OCI-LY1 (cell line): Measurements from ENCODE around the gene CD164L2.

Experiments used
- H2AFZ ChIP-seq: fragments of 200-600 bp; sonication (generic), shearing (Covaris generic); 2 replicates; pipeline ENCODE4 v1.6.0; 2014; ENCODE audit warnings: antibody characterized with exemption, mild to moderate bottlenecking, low read length
- H3F3A ChIP-seq: fragments of 200-600 bp; sonication (generic), shearing (Covaris generic); 2 replicates; pipeline ENCODE4 v1.6.0; 2014; ENCODE audit warnings: mild to moderate bottlenecking, antibody characterized with exemption, low read length, moderate library complexity; ENCODE audit not compliant: insufficient read depth
- H3K27ac ChIP-seq: fragments of 200-600 bp; sonication (generic); 2 replicates; pipeline ENCODE4 v1.5.1; 2014; ENCODE audit warnings: low read length, mixed run types, mild to moderate bottlenecking, low read depth; ENCODE audit not compliant: poor library complexity, severe bottlenecking
- H3K27me3 ChIP-seq: fragments of 200-600 bp; sonication (generic); 2 replicates; pipeline ENCODE4 v1.6.0; 2014; ENCODE audit warnings: antibody characterized with exemption, mild to moderate bottlenecking, low read length, moderate library complexity; ENCODE audit not compliant: insufficient read depth
- H3K36me3 ChIP-seq: fragments of 200-600 bp; sonication (generic); 2 replicates; pipeline ENCODE4 v1.6.1; 2014; ENCODE audit warnings: mild to moderate bottlenecking, antibody characterized with exemption, low read length, moderate library complexity, mixed read lengths; ENCODE audit not compliant: insufficient read depth
- H3K4me1 ChIP-seq: fragments of 200-600 bp; sonication (generic); 2 replicates; pipeline ENCODE4 v1.5.1; 2014; ENCODE audit warnings: mild to moderate bottlenecking, low read length, moderate library complexity; ENCODE audit not compliant: insufficient read depth, severe bottlenecking
- H3K4me2 ChIP-seq: fragments of 200-600 bp; sonication (generic), shearing (Covaris generic); 2 replicates; pipeline ENCODE4 v1.6.1; 2014; ENCODE audit warnings: low read length
- H3K4me3 ChIP-seq: fragments of 200-600 bp; sonication (generic); 2 replicates; pipeline ENCODE4 v1.5.1; 2014; ENCODE audit warnings: low read length, low read depth, mild to moderate bottlenecking, mixed read lengths; ENCODE audit not compliant: poor library complexity, severe bottlenecking
- H3K79me2 ChIP-seq: fragments of 200-600 bp; shearing (Covaris generic); 2 replicates; pipeline ENCODE4 v1.6.1; 2016; ENCODE audit warnings: mixed run types, low read length, mixed read lengths; ENCODE audit not compliant: insufficient read depth
- H3K9ac ChIP-seq: fragments of 200-600 bp; sonication (generic), shearing (Covaris generic); 2 replicates; pipeline ENCODE4 v1.6.1; 2014; ENCODE audit warnings: mild to moderate bottlenecking, low read length, mixed read lengths
- H3K9me2 ChIP-seq: fragments of 200-600 bp; sonication (generic), shearing (Covaris generic); 2 replicates; pipeline ENCODE4 v1.6.1; 2014; ENCODE audit warnings: low read depth, mild to moderate bottlenecking, low read length, mixed read lengths
- H3K9me3 ChIP-seq: fragments of 200-600 bp; shearing (Covaris generic); 2 replicates; pipeline ENCODE4 v1.6.1; 2014; ENCODE audit warnings: low read length, mixed read lengths
- H4K20me1 ChIP-seq: fragments of 200-600 bp; sonication (generic), shearing (Covaris generic); 2 replicates; pipeline ENCODE4 v1.6.0; 2016; ENCODE audit warnings: mild to moderate bottlenecking, low read length; ENCODE audit not compliant: insufficient read depth
- EZH2 ChIP-seq: fragments of 200-600 bp; sonication (generic), shearing (Covaris generic); IDR thresholded peaks from 2 replicates; pipeline ENCODE4 v1.8.0; 2017; ENCODE audit warnings: borderline replicate concordance, mixed run types, mild to moderate bottlenecking, antibody characterized with exemption, low read length, moderate library complexity, mixed read lengths
- TF ChIP-seq, protein P1 (sequence below): fragments of 200-600 bp; sonication (generic), shearing (Covaris generic); IDR thresholded peaks from 2 replicates; pipeline ENCODE4 v1.5.1; 2017; ENCODE audit warnings: mild to moderate bottlenecking, antibody characterized with exemption, low read length, moderate library complexity, mixed read lengths

CD164L2 gene

GRCh38 chr1:27418326-27419185 is 35.4 kb upstream of the CD164L2 start:
- Histone ChIP-seq H3K9ac (peak overlapping the region; percentile 58), H3K4me3 (no peak overlapping the region), H3K27me3 (no peaks in the 10 kb centered on the region), H3K4me1 (peaks cover 59% of the 10 kb centered on the region), H3F3A (no peaks in the 10 kb centered on the region), H3K36me3 (peaks cover 48% of the 10 kb centered on the region), H3K79me2 (peaks cover 2% of the 10 kb centered on the region; the same call in 1 of the 2 replicates), H3K9me2 (no peaks in the 10 kb centered on the region), H4K20me1 (no peaks in the 10 kb centered on the region), H2AFZ (no peak overlapping the region), H3K4me2 (peak overlapping the region; percentile 38), H3K27ac (peak overlapping the region; percentile 90), H3K9me3 (no peaks in the 10 kb centered on the region)
- TF ChIP-seq EZH2, result no peak
- TF ChIP-seq, protein P1, sequence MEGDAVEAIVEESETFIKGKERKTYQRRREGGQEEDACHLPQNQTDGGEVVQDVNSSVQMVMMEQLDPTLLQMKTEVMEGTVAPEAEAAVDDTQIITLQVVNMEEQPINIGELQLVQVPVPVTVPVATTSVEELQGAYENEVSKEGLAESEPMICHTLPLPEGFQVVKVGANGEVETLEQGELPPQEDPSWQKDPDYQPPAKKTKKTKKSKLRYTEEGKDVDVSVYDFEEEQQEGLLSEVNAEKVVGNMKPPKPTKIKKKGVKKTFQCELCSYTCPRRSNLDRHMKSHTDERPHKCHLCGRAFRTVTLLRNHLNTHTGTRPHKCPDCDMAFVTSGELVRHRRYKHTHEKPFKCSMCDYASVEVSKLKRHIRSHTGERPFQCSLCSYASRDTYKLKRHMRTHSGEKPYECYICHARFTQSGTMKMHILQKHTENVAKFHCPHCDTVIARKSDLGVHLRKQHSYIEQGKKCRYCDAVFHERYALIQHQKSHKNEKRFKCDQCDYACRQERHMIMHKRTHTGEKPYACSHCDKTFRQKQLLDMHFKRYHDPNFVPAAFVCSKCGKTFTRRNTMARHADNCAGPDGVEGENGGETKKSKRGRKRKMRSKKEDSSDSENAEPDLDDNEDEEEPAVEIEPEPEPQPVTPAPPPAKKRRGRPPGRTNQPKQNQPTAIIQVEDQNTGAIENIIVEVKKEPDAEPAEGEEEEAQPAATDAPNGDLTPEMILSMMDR, result no peak

DNA sequence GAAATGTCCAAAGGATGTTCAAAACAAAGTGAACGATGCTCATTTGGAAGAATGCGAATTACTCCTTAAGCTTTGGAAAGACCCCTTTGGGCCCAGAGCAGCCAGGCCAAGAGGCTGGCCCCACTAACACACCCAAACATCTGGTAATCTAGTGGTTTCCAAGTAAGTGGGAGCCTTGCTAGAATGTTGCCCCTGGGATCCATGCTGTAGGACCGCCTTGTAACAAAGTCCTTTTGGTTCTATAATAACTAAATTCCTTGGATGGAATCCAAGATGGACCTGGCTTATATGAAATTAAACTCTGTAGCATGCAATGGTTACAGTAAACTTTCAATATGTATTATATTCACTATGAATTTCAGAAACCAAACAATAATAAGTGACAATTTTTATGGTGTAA is 34.6 kb upstream of the CD164L2 start:
- Histone ChIP-seq H2AFZ (no peak overlapping the region), H3K27ac (peak overlapping the region; percentile 90), H3K4me3 (no peak overlapping the region), H3K9ac (peak overlapping the region; percentile 58), H3K4me2 (peak overlapping the region; percentile 38; the same call in 1 of the 2 replicates), H3K79me2 (no peaks in the 10 kb centered on the region), H4K20me1 (no peaks in the 10 kb centered on the region), H3K4me1 (peaks cover 57% of the 10 kb centered on the region), H3F3A (no peaks in the 10 kb centered on the region), H3K9me2 (no peaks in the 10 kb centered on the region), H3K36me3 (peaks cover 54% of the 10 kb centered on the region), H3K27me3 (no peaks in the 10 kb centered on the region), H3K9me3 (no peaks in the 10 kb centered on the region)
- TF ChIP-seq EZH2, result no peak
- TF ChIP-seq, protein P1, result no peak

GRCh38 chr1:27416387-27417111 is 33.4 kb upstream of the CD164L2 start:
- H3K27me3 ChIP-seq, result no peaks in the 10 kb centered on the region
- no peaks in the 10 kb centered on the region for H3K79me2 ChIP-seq
- H3K9me2 ChIP-seq, result no peaks in the 10 kb centered on the region
- H3K9ac ChIP-seq, result no peak overlapping the region
- peak overlapping the region; percentile 90 for H3K27ac ChIP-seq
- H3K4me3 ChIP-seq, result no peak overlapping the region
- TF ChIP-seq EZH2, result no peak
- TF ChIP-seq, protein P1, result peak; percentile 87
- H3F3A ChIP-seq, result no peaks in the 10 kb centered on the region
- no peaks in the 10 kb centered on the region for H3K9me3 ChIP-seq
- no peak overlapping the region for H2AFZ ChIP-seq
- H4K20me1 ChIP-seq, result no peaks in the 10 kb centered on the region
- peaks cover 48% of the 10 kb centered on the region for H3K4me1 ChIP-seq
- no peak overlapping the region for H3K4me2 ChIP-seq
- H3K36me3 ChIP-seq, result peaks cover 65% of the 10 kb centered on the region
